Spleen (tissue), 11 donors: Measurements from ENCODE around the gene FLVCR2. TPM values are rescaled to one million over a fixed set of nuclear protein-coding genes. Genes with fewer than 3 reads are reported as not detected.
A peak's percentile ranks its signal among the peaks of the same experiment; 100 is the strongest.

Experiments used
- DNase-seq: peaks from one replicate; pipeline ENCODE4 v3.0.0-alpha.2; 2020
- H3K27ac ChIP-seq, 8 donors: fragments of 200-600 bp; sonication (generic) in 7 of 8; 1 replicate in 4 of 8; 2 replicates in 4 of 8; pipeline versions ENCODE4 v1.5.0 to v1.8.0; 2016 to 2021; ENCODE audit warnings: inconsistent platforms in 4 of 8, mild to moderate bottlenecking in 4 of 8, moderate library complexity in 1 of 8
- H3K27me3 ChIP-seq, 7 donors: fragments of 200-600 bp; sonication (generic) in 6 of 7; replicated peaks in 1 of 7; 1 replicate in 4 of 7; 2 replicates in 3 of 7; pipeline versions ENCODE4 v1.5.0 to v1.8.0; 2016 to 2021; ENCODE audit warnings: inconsistent platforms in 3 of 7, mild to moderate bottlenecking in 1 of 7
- H3K36me3 ChIP-seq, 6 donors: fragments of 200-600 bp; sonication (generic) in 5 of 6; 1 replicate in 4 of 6; 2 replicates in 2 of 6; pipeline versions ENCODE4 v1.5.0 to v1.8.0; 2016 to 2021; ENCODE audit warnings: inconsistent platforms in 2 of 6
- H3K4me1 ChIP-seq, 6 donors: fragments of 200-600 bp; sonication (generic) in 5 of 6; 1 replicate in 3 of 6; 2 replicates in 3 of 6; pipeline versions ENCODE4 v1.5.0 to v1.8.0; 2016 to 2021; ENCODE audit warnings: inconsistent platforms in 3 of 6
- H3K4me3 ChIP-seq, 8 donors: fragments of 200-600 bp; sonication (generic) in 7 of 8; 1 replicate in 4 of 8; 2 replicates in 4 of 8; pipeline versions ENCODE4 v1.5.0 to v1.8.0; 2016 to 2021; ENCODE audit warnings: inconsistent platforms in 4 of 8, mild to moderate bottlenecking in 4 of 8, moderate library complexity in 2 of 8
- H3K9me3 ChIP-seq, 8 donors: fragments of 200-600 bp; sonication (generic) in 7 of 8; 1 replicate in 4 of 8; 2 replicates in 4 of 8; pipeline versions ENCODE4 v1.5.0 to v1.8.0; 2016 to 2021; ENCODE audit warnings: inconsistent platforms in 4 of 8
- POLR2A ChIP-seq, 3 donors: fragments of 450-650 bp; IDR thresholded peaks; one replicate each; pipeline ENCODE4 v1.5.1; 2017; ENCODE audit warnings: antibody characterized with exemption in 3 of 3, mild to moderate bottlenecking in 1 of 3
- POLR2AphosphoS5 ChIP-seq, 3 donors: sonication (generic); formaldehyde crosslinking; IDR thresholded peaks; one replicate each; pipeline ENCODE4 v1.5.1; 2017; ENCODE audit warnings: antibody characterized with exemption in 3 of 3
- WGBS, 5 donors: extraction: QIAGEN DNeasy Blood & Tissue Kit in 3 of 5; methylation state at CpG; one replicate each; pipeline versions ENCODE4 v1.1.5 to v1.1.7; 2013 to 2018; 5-methylcytosine and 5-hydroxymethylcytosine counted together
- intact Hi-C: fragments of 100-400 bp; cut with DNase I; formaldehyde crosslinking; loops from one replicate; pipeline ENCODE4 v1.15.0; 2023; ENCODE audit warnings: low total_unique reads
- polyA plus RNA-seq, 3 donors: library from polyadenylated mRNA; stranded (reverse); fragments of 200-250 nt; gene quantifications; one replicate each; pipeline ENCODE4 v1.2.1, GENCODE V29; 2013
- total RNA-seq, 7 donors: library from RNA; depleted of rRNA in 3 of 7; stranded (reverse); fragments of >200 nt in 3 of 7; fragmentation: NEBNext Ultra II Directional in 4 of 7; extraction: Animal tissue kit (Norgen Biotek cat#: 25700) in 4 of 7; gene quantifications; one replicate each; pipeline versions ENCODE4 v1.1.0 to v1.2.1, GENCODE V29; 2016 to 2021
- TF ChIP-seq, protein P1 (sequence below), 11 experiments: fragments of 200-600 bp in 7 of 11; fragments of 450-650 bp in 4 of 11; sonication (generic) in 4 of 11; IDR thresholded peaks in 8 of 11; conservative IDR thresholded peaks in 3 of 11; 1 replicate in 7 of 11; 2 replicates in 4 of 11; pipeline versions ENCODE4 v1.4.0 to v1.8.0; 2016 to 2021; ENCODE audit warnings: antibody characterized with exemption in 11 of 11, inconsistent platforms in 4 of 11, mild to moderate bottlenecking in 1 of 11
- donor health status: healthy with polysubstance abuse.
- donor health status: DM: no; HTN: no; CAD: no; lungs with moderate emphysema.
- donor health status: DM: no; HTN: no; CAD: no.
- donor health status: Bipolar disorder and iron deficiency.
- donor health status: healthy.
- donor health status: DM: no; HTN: no; CAD: no.
- donor health status: DM: yes; HTN: yes; CAD: no.

Gene FLVCR2
- total and polyA plus RNA-seq, 10 donors, result 4.8 to 47.9 (median 30.2) TPM

DNA sequence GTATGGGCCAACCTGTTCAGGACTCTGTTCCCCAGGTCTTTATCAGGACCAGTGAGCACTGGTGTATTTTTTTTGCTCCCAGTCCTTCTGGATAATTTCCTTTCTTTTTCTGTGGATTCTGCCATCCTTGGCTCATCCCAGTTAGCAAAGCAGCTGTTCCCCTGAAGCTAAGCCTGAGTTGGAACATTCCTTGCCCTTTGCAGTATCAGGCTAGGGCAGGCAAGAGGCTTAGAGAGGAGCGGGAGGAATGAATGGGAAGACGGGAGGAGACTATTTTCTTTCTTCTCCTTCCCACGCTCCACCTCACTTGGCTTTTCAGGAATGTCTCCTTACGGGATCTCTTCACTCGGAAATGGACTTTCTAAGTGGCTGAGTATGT, 53.0 kb downstream of the FLVCR2 start:
- no peak overlapping the region for H3K4me3 ChIP-seq
- DNase-seq, result no peak
- WGBS, 5 donors, result 62 to 88% (median 77%) methylated on average over 5 of the region's 5 CpGs
- TF ChIP-seq POLR2AphosphoS5 (IDR thresholded peaks at IDR 0.05) (peak in 1 of 3 donors; percentile 60), POLR2A (IDR thresholded peaks at IDR 0.05) (no peak)
- TF ChIP-seq, protein P1, sequence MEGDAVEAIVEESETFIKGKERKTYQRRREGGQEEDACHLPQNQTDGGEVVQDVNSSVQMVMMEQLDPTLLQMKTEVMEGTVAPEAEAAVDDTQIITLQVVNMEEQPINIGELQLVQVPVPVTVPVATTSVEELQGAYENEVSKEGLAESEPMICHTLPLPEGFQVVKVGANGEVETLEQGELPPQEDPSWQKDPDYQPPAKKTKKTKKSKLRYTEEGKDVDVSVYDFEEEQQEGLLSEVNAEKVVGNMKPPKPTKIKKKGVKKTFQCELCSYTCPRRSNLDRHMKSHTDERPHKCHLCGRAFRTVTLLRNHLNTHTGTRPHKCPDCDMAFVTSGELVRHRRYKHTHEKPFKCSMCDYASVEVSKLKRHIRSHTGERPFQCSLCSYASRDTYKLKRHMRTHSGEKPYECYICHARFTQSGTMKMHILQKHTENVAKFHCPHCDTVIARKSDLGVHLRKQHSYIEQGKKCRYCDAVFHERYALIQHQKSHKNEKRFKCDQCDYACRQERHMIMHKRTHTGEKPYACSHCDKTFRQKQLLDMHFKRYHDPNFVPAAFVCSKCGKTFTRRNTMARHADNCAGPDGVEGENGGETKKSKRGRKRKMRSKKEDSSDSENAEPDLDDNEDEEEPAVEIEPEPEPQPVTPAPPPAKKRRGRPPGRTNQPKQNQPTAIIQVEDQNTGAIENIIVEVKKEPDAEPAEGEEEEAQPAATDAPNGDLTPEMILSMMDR (IDR thresholded peaks at IDR 0.05 in 8 of 11, conservative IDR thresholded peaks at IDR 0.05 in 3 of 11), result no peak
- H3K36me3 ChIP-seq, result peaks cover 0 to 13% (median 0%) of the 10 kb centered on the region in 6 donors
- no peaks in the 10 kb centered on the region for H3K9me3 ChIP-seq
- peaks cover 0 to 8% (median 0%) of the 10 kb centered on the region in 6 donors for H3K4me1 ChIP-seq
- peak overlapping the region in 4 of 8 donors; percentile 44 to 58 (median 48) for H3K27ac ChIP-seq
- H3K27me3 ChIP-seq, result no peaks in the 10 kb centered on the region
- intact Hi-C loops, result no loop called here

DNA sequence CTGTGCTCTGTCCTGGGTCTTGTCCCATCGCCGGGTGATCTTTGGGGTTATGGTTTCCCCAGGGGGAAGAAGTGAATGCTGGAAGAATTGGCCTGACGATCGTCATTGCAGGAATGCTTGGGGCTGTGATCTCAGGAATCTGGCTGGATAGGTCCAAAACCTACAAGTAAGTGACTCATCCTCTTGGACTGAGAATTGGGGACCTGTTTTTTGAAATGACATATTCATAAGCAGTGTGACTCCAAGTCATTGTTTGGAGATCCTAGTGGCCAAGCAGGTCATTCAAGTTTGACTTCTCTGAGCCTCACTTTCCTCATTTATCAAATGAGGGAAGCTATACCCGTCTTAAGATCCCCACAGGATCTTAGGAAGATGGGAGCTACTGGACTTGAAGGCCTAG, 56.4 kb downstream of the FLVCR2 start:
- Histone ChIP-seq H3K9me3 (no peaks in the 10 kb centered on the region), H3K36me3 (peaks cover 0 to 30% (median 0%) of the 10 kb centered on the region in 6 donors), H3K27me3 (no peaks in the 10 kb centered on the region), H3K4me1 (peaks cover 0 to 8% (median 0%) of the 10 kb centered on the region in 6 donors), H3K27ac (no peak overlapping the region), H3K4me3 (no peak overlapping the region)
- no peak for DNase-seq
- intact Hi-C loops, result no loop called here
- 92 to 94% (median 93%) methylated on average over 5 of the region's 5 CpGs for WGBS, 5 donors
- TF ChIP-seq POLR2AphosphoS5 (IDR thresholded peaks at IDR 0.05) (no peak), POLR2A (IDR thresholded peaks at IDR 0.05) (no peak)
- TF ChIP-seq, protein P1 (IDR thresholded peaks at IDR 0.05 in 8 of 11, conservative IDR thresholded peaks at IDR 0.05 in 3 of 11), result no peak

DNA sequence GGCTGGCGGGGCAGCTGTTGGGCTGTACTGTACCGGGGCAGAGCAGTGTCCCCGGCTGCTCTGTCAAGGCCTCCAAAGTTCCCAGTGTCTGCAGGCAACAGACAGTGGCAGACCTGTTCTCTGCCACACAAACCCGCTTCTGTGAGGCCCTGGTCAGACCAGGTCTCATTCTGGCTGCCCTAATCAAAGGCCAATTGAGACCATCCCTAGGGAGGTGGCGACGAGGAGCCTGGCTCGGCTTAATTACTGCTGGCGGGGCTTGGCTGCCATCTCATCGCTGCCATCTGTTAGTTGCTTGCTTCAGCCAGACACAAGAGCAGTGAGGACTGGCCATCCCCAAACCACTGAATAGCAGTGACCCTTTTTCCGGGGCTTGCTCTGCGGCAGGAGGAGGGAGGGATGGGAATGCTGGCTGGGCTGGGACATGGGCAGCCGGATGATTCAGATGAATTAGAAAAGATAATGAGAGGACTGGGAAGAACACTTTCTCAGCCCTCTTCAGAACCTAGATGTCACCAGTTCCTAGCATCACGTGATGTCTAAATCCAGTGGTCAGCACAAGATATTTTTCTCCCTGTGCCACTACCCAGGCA, 57.8 kb downstream of the FLVCR2 start:
- peak; percentile 47 to 62 (median 53) for TF ChIP-seq POLR2AphosphoS5 (IDR thresholded peaks at IDR 0.05)
- TF ChIP-seq, protein P1 (IDR thresholded peaks at IDR 0.05 in 8 of 11, conservative IDR thresholded peaks at IDR 0.05 in 3 of 11), result no peak
- 68 to 89% (median 79%) methylated on average over 12 to 13 of the region's 13 CpGs for WGBS, 5 donors
- Histone ChIP-seq H3K27me3 (no peaks in the 10 kb centered on the region), H3K4me1 (peaks cover 0 to 1% (median 0%) of the 10 kb centered on the region in 6 donors), H3K27ac (peak overlapping the region in 5 of 8 donors; percentile 36 to 59 (median 55)), H3K4me3 (no peak overlapping the region), H3K36me3 (peaks cover 0 to 44% (median 0%) of the 10 kb centered on the region in 6 donors), H3K9me3 (no peaks in the 10 kb centered on the region)
- DNase-seq, result no peak
- intact Hi-C loops, result no loop called here

DNA sequence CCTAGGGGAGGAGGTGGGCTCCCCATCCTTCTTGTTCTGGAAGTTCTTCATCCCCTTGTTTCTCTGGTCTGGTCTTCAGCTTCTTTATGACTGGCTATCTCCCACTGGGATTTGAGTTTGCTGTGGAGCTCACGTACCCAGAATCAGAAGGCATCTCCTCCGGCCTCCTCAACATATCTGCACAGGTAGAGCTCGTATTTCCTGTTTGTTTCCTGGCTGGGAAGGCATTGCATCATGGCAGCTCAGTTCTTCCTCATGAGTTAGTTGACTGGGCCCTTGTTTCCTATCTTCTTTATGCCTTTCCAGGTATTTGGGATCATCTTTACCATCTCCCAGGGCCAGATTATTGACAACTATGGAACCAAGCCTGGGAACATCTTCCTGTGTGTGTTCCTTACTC, 62.5 kb downstream of the FLVCR2 start:
- peaks cover 0 to 72% (median 4%) of the 10 kb centered on the region in 6 donors for H3K36me3 ChIP-seq

More for the DNA sequence above, 62.5 kb downstream of the FLVCR2 start:
- no peak overlapping the region for H3K27ac ChIP-seq
- DNase-seq, result no peak
- H3K27me3 ChIP-seq, result no peaks in the 10 kb centered on the region
- intact Hi-C loops, result no loop called here
- no peaks in the 10 kb centered on the region for H3K4me1 ChIP-seq
- H3K9me3 ChIP-seq, result no peaks in the 10 kb centered on the region
- no peak overlapping the region for H3K4me3 ChIP-seq
- 78 to 91% (median 85%) methylated on average over 3 of the region's 3 CpGs for WGBS, 5 donors
- TF ChIP-seq POLR2A (IDR thresholded peaks at IDR 0.05), result no peak
- TF ChIP-seq, protein P1 (IDR thresholded peaks at IDR 0.05 in 8 of 11, conservative IDR thresholded peaks at IDR 0.05 in 3 of 11), result no peak
- TF ChIP-seq POLR2AphosphoS5 (IDR thresholded peaks at IDR 0.05), result no peak
